ENCODE measurements around the gene CC2D2B. TPM values are rescaled to one million over a fixed set of nuclear protein-coding genes. Genes with fewer than 3 reads are reported as not detected.

The CC2D2B gene
- total and polyA plus RNA-seq, 2 of the 13 experiments (the other 11 are each of a cell fraction or from before 2014, with no cell fraction given): 0.20 TPM; not detected in 1

DNA sequence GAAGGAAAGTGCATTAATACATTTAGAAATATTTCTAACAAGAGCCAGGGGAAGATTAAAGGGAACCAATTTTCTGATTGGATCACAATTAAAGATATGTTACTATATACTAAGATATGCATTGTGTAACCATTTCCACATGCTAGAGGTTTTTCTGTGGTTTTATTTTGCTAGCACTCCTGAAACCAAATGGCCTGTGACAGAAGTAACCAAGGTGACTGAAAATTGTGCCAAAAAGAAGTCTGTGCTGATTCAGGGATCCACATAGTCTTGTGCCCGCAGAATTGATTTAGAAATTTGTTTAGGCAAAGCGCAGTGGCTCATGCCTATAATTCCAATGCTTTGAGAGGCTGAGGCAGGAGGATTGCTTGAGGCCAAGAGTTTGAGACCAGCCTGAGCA is 1.8 kb downstream of the CC2D2B start:
- ChIA-PET CTCF (ENCODE audit: low intra/inter-chr PET ratio, low total read pairs) (no interaction called here), POLR2A (no interaction called here)
- no peak for FAIRE-seq
- TF ChIP-seq, protein P1, sequence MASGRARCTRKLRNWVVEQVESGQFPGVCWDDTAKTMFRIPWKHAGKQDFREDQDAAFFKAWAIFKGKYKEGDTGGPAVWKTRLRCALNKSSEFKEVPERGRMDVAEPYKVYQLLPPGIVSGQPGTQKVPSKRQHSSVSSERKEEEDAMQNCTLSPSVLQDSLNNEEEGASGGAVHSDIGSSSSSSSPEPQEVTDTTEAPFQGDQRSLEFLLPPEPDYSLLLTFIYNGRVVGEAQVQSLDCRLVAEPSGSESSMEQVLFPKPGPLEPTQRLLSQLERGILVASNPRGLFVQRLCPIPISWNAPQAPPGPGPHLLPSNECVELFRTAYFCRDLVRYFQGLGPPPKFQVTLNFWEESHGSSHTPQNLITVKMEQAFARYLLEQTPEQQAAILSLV (CRISPR knock-in tag; IDR thresholded peaks at IDR 0.05; ENCODE audit: borderline replicate concordance): no peak
- TF ChIP-seq, protein P2, sequence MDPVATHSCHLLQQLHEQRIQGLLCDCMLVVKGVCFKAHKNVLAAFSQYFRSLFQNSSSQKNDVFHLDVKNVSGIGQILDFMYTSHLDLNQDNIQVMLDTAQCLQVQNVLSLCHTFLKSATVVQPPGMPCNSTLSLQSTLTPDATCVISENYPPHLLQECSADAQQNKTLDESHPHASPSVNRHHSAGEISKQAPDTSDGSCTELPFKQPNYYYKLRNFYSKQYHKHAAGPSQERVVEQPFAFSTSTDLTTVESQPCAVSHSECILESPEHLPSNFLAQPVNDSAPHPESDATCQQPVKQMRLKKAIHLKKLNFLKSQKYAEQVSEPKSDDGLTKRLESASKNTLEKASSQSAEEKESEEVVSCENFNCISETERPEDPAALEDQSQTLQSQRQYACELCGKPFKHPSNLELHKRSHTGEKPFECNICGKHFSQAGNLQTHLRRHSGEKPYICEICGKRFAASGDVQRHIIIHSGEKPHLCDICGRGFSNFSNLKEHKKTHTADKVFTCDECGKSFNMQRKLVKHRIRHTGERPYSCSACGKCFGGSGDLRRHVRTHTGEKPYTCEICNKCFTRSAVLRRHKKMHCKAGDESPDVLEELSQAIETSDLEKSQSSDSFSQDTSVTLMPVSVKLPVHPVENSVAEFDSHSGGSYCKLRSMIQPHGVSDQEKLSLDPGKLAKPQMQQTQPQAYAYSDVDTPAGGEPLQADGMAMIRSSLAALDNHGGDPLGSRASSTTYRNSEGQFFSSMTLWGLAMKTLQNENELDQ (CRISPR knock-in tag; IDR thresholded peaks at IDR 0.05; ENCODE audit: borderline replicate concordance): no peak
- TF ChIP-seq, protein P3, sequence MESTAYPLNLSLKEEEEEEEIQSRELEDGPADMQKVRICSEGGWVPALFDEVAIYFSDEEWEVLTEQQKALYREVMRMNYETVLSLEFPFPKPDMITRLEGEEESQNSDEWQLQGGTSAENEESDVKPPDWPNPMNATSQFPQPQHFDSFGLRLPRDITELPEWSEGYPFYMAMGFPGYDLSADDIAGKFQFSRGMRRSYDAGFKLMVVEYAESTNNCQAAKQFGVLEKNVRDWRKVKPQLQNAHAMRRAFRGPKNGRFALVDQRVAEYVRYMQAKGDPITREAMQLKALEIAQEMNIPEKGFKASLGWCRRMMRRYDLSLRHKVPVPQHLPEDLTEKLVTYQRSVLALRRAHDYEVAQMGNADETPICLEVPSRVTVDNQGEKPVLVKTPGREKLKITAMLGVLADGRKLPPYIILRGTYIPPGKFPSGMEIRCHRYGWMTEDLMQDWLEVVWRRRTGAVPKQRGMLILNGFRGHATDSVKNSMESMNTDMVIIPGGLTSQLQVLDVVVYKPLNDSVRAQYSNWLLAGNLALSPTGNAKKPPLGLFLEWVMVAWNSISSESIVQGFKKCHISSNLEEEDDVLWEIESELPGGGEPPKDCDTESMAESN (CRISPR knock-in tag; conservative IDR thresholded peaks at IDR 0.05): no peak
- TF ChIP-seq, protein P4, sequence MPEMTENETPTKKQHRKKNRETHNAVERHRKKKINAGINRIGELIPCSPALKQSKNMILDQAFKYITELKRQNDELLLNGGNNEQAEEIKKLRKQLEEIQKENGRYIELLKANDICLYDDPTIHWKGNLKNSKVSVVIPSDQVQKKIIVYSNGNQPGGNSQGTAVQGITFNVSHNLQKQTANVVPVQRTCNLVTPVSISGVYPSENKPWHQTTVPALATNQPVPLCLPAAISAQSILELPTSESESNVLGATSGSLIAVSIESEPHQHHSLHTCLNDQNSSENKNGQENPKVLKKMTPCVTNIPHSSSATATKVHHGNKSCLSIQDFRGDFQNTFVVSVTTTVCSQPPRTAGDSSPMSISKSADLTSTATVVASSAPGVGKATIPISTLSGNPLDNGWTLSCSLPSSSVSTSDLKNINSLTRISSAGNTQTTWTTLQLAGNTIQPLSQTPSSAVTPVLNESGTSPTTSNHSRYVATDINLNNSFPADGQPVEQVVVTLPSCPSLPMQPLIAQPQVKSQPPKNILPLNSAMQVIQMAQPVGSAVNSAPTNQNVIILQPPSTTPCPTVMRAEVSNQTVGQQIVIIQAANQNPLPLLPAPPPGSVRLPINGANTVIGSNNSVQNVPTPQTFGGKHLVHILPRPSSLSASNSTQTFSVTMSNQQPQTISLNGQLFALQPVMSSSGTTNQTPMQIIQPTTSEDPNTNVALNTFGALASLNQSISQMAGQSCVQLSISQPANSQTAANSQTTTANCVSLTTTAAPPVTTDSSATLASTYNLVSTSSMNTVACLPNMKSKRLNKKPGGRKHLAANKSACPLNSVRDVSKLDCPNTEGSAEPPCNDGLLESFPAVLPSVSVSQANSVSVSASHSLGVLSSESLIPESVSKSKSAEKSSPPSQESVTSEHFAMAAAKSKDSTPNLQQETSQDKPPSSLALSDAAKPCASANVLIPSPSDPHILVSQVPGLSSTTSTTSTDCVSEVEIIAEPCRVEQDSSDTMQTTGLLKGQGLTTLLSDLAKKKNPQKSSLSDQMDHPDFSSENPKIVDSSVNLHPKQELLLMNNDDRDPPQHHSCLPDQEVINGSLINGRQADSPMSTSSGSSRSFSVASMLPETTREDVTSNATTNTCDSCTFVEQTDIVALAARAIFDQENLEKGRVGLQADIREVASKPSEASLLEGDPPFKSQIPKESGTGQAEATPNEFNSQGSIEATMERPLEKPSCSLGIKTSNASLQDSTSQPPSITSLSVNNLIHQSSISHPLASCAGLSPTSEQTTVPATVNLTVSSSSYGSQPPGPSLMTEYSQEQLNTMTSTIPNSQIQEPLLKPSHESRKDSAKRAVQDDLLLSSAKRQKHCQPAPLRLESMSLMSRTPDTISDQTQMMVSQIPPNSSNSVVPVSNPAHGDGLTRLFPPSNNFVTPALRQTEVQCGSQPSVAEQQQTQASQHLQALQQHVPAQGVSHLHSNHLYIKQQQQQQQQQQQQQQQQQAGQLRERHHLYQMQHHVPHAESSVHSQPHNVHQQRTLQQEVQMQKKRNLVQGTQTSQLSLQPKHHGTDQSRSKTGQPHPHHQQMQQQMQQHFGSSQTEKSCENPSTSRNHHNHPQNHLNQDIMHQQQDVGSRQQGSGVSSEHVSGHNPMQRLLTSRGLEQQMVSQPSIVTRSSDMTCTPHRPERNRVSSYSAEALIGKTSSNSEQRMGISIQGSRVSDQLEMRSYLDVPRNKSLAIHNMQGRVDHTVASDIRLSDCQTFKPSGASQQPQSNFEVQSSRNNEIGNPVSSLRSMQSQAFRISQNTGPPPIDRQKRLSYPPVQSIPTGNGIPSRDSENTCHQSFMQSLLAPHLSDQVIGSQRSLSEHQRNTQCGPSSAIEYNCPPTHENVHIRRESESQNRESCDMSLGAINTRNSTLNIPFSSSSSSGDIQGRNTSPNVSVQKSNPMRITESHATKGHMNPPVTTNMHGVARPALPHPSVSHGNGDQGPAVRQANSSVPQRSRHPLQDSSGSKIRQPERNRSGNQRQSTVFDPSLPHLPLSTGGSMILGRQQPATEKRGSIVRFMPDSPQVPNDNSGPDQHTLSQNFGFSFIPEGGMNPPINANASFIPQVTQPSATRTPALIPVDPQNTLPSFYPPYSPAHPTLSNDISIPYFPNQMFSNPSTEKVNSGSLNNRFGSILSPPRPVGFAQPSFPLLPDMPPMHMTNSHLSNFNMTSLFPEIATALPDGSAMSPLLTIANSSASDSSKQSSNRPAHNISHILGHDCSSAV (CRISPR knock-in tag; IDR thresholded peaks at IDR 0.05; ENCODE audit: borderline replicate concordance): no peak
- TF ChIP-seq, protein P5, sequence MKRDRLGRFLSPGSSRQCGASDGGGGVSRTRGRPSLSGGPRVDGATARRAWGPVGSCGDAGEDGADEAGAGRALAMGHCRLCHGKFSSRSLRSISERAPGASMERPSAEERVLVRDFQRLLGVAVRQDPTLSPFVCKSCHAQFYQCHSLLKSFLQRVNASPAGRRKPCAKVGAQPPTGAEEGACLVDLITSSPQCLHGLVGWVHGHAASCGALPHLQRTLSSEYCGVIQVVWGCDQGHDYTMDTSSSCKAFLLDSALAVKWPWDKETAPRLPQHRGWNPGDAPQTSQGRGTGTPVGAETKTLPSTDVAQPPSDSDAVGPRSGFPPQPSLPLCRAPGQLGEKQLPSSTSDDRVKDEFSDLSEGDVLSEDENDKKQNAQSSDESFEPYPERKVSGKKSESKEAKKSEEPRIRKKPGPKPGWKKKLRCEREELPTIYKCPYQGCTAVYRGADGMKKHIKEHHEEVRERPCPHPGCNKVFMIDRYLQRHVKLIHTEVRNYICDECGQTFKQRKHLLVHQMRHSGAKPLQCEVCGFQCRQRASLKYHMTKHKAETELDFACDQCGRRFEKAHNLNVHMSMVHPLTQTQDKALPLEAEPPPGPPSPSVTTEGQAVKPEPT (CRISPR knock-in tag; IDR thresholded peaks at IDR 0.05; ENCODE audit: low read depth): no peak
- TF ChIP-seq ZNF816 (CRISPR knock-in tag; IDR thresholded peaks at IDR 0.05; ENCODE audit: borderline replicate concordance): no peak

More for the DNA sequence above, 1.8 kb downstream of the CC2D2B start:
- Histone ChIP-seq H3K4me2 (ENCODE audit: low read depth, low read length) (no peak overlapping the region), H3K4me3 (replicated peaks in 1 of 3; ENCODE audit: insufficient read depth in 1 of 3, low read depth in 2 of 3, low read length in 3 of 3) (no peak overlapping the region), H3K4me1 (ENCODE audit: insufficient read depth, low read length) (peaks cover 15% of the 10 kb centered on the region), H3K9ac (ENCODE audit: insufficient read depth, low read depth, low read length) (no peak overlapping the region), H3K9me3 (ENCODE audit: low read length) (no peaks in the 10 kb centered on the region), H4K20me1 (ENCODE audit: insufficient read depth, low read length) (no peaks in the 10 kb centered on the region), H3K27ac (ENCODE audit: extremely low read length, insufficient read depth, low read length) (no peak overlapping the region), H3K36me3 (replicated peaks in 1 of 2; ENCODE audit: control insufficient read depth in 1 of 2, insufficient read depth in 2 of 2, low read length in 2 of 2) (no peaks in the 10 kb centered on the region), H3K79me2 (ENCODE audit: insufficient read depth, low read length) (peaks cover 6% of the 10 kb centered on the region), H2AFZ (ENCODE audit: low read length) (no peak overlapping the region), H3K27me3 (ENCODE audit: control insufficient read depth in 1 of 2, insufficient read depth in 2 of 2, low read length in 2 of 2) (no peaks in the 10 kb centered on the region)
- 66% methylated on average over 2 of the region's 2 CpGs for WGBS (ENCODE audit: low lambda C conversion rate)
- ATAC-seq: no peak
- no peak for DNase-seq (ENCODE audit: low spot score)
- intact Hi-C loops (cut with micrococcal nuclease; ENCODE audit: unreplicated experiment): loop anchor here (5.0 kb wide), 1 partner anchor 537 kb away; no protein-coding TSS in a partner anchor
- in situ Hi-C loops (cut with HindIII; ENCODE audit: extremely low pct_ligation_motif_present, low pct_unique_long_range_greater_than_20kb): no loop called here
- BruUV-seq (replicated peaks): no TSS peak
